GM23338 (cell line): ENCODE measurements around the gene PIK3R3. TPM values are rescaled to one million over a fixed set of nuclear protein-coding genes. Genes with fewer than 3 reads are reported as not detected.

ENCODE experiments used
- ATAC-seq: fragments of 200-7000 bp; cut with Tn5 transposase; 3 replicates; pipeline ENCODE4 v1.9.1; 2020
- DNase-seq: peaks from one replicate; pipeline ENCODE4 v3.0.0-alpha.2; 2015; ENCODE audit warnings: low spot score
- H2AFZ ChIP-seq: fragments of 200-600 bp; sonication (generic); 2 replicates; pipeline ENCODE4 v1.8.0; 2016; ENCODE audit warnings: antibody characterized with exemption, mild to moderate bottlenecking, moderate library complexity
- H3F3A ChIP-seq: fragments of 200-600 bp; sonication (generic); replicated peaks from 2 replicates; pipeline ENCODE4 v1.8.0; 2017; ENCODE audit warnings: antibody characterized with exemption, mixed run types, low read depth
- H3K27ac ChIP-seq: fragments of 200-600 bp; sonication (generic); 2 replicates; pipeline ENCODE4 v1.6.1; 2016; ENCODE audit warnings: low read depth
- H3K27me3 ChIP-seq: fragments of 200-600 bp; sonication (generic); 2 replicates; pipeline ENCODE4 v1.8.0; 2016; ENCODE audit warnings: mild to moderate bottlenecking, mixed run types, moderate library complexity; ENCODE audit not compliant: insufficient read depth
- H3K36me3 ChIP-seq: fragments of 200-600 bp; sonication (generic); 2 replicates; pipeline ENCODE4 v1.8.0; 2016; ENCODE audit warnings: mild to moderate bottlenecking; ENCODE audit not compliant: insufficient read depth
- H3K4me1 ChIP-seq: fragments of 200-600 bp; sonication (generic); 2 replicates; pipeline ENCODE4 v1.8.0; 2016; ENCODE audit warnings: mild to moderate bottlenecking, moderate library complexity; ENCODE audit not compliant: insufficient read depth
- H3K4me2 ChIP-seq: fragments of 200-600 bp; sonication (generic); 2 replicates; pipeline ENCODE4 v1.7.1; 2017; ENCODE audit warnings: mixed run types
- H3K4me3 ChIP-seq: fragments of 200-600 bp; sonication (generic); 2 replicates; pipeline ENCODE4 v1.6.1; 2016; ENCODE audit warnings: mixed run types
- H3K79me2 ChIP-seq: fragments of 200-600 bp; sonication (generic); replicated peaks from 2 replicates; pipeline ENCODE4 v1.8.0; 2017; ENCODE audit warnings: mild to moderate bottlenecking; ENCODE audit not compliant: insufficient read depth
- H3K9me2 ChIP-seq: fragments of 200-600 bp; sonication (generic); 2 replicates; pipeline ENCODE4 v1.8.0; 2017; ENCODE audit not compliant: insufficient read depth
- H4K20me1 ChIP-seq: fragments of 200-600 bp; sonication (generic); replicated peaks from 2 replicates; pipeline ENCODE4 v1.8.0; 2017; ENCODE audit warnings: mild to moderate bottlenecking; ENCODE audit not compliant: insufficient read depth
- H3K27ac Mint-ChIP-seq: 2 replicates; pipeline ENCODE4 v1.8.0; 2020; ENCODE audit warnings: inconsistent platforms, mild to moderate bottlenecking, moderate library complexity, mixed read lengths
- H3K27me3 Mint-ChIP-seq: 3 replicates; pipeline ENCODE4 v1.8.0; 2022; ENCODE audit warnings: low read depth, mild to moderate bottlenecking, moderate library complexity, mixed read lengths, inconsistent platforms; ENCODE audit not compliant: insufficient read depth, poor library complexity
- H3K36me3 Mint-ChIP-seq: 3 replicates; pipeline ENCODE4 v1.8.0; 2021; ENCODE audit warnings: low read depth, mild to moderate bottlenecking, inconsistent platforms, moderate library complexity, mixed read lengths
- H3K4me1 Mint-ChIP-seq: 3 replicates; pipeline ENCODE4 v1.8.0; 2020; ENCODE audit warnings: mild to moderate bottlenecking, inconsistent platforms, mixed read lengths
- H3K4me3 Mint-ChIP-seq: 3 replicates; pipeline ENCODE4 v1.8.0; 2021; ENCODE audit warnings: moderate library complexity, mild to moderate bottlenecking, inconsistent platforms, mixed read lengths
- H3K9me3 Mint-ChIP-seq: 3 replicates; pipeline ENCODE4 v1.8.0; 2020; ENCODE audit warnings: moderate library complexity, mild to moderate bottlenecking, inconsistent platforms, mixed read lengths
- CREB1 ChIP-seq: fragments of 250-450 bp; sonication (Bioruptor Pico); IDR thresholded peaks from 2 replicates; pipeline ENCODE4 v1.5.0; 2020; ENCODE audit warnings: low read depth, mild to moderate bottlenecking, moderate library complexity
- EZH2 ChIP-seq: fragments of 200-600 bp; sonication (generic); IDR thresholded peaks from one replicate; pipeline ENCODE4 v1.8.0; 2017; ENCODE audit warnings: antibody characterized with exemption, mild to moderate bottlenecking, low read depth; ENCODE audit not compliant: unreplicated experiment
- EZH2phosphoT487 ChIP-seq: fragments of 200-600 bp; sonication (generic); IDR thresholded peaks from one replicate; pipeline ENCODE4 v1.8.1; 2018; ENCODE audit warnings: antibody characterized with exemption; ENCODE audit not compliant: unreplicated experiment
- JUNB ChIP-seq: IDR thresholded peaks from one replicate; pipeline ENCODE4 v1.6.1; 2016; ENCODE audit warnings: antibody characterized with exemption; ENCODE audit not compliant: unreplicated experiment
- NANOG ChIP-seq: IDR thresholded peaks from 2 replicates; pipeline ENCODE4 v1.6.1; 2016; ENCODE audit warnings: antibody characterized with exemption, borderline replicate concordance
- POLR2AphosphoS5 ChIP-seq: IDR thresholded peaks from 2 replicates; pipeline ENCODE4 v1.6.1; 2016; ENCODE audit warnings: antibody characterized with exemption, low read depth
- STAT1 ChIP-seq: IDR thresholded peaks from one replicate; pipeline ENCODE4 v1.6.1; 2016; ENCODE audit warnings: antibody characterized with exemption; ENCODE audit not compliant: unreplicated experiment
- ZNF331 ChIP-seq: fragments of 250-450 bp; sonication (Bioruptor Pico); IDR thresholded peaks from 2 replicates; pipeline ENCODE4 v1.5.0; 2020; ENCODE audit warnings: low read depth, mild to moderate bottlenecking, moderate library complexity
- polyA plus RNA-seq: library from polyadenylated mRNA; unstranded; fragments of >200 nt; fragmentation: Nextera tagmentation; extraction: Ambion mirVana; gene quantifications from 2 replicates; pipeline ENCODE4 v1.2.1, GENCODE V29; 2016
- total RNA-seq: library from RNA; depleted of rRNA; stranded (reverse); fragments of >200 nt; shearing (Covaris generic); gene quantifications from 2 replicates; pipeline ENCODE4 v1.2.3, GENCODE V29; 2014
- TF ChIP-seq, protein P1 (sequence below): IDR thresholded peaks from one replicate; pipeline ENCODE4 v1.6.1; 2018; ENCODE audit warnings: antibody characterized with exemption; ENCODE audit not compliant: unreplicated experiment
- TF ChIP-seq, protein P2 (sequence below), 2 experiments: fragments of 200-600 bp in 1 of 2; sonication (generic) in 1 of 2; conservative IDR thresholded peaks; 2 replicates each; pipeline versions ENCODE4 v1.5.1 to v1.6.1; 2016 to 2017; ENCODE audit warnings: antibody characterized with exemption in 2 of 2, low read depth in 2 of 2, mild to moderate bottlenecking in 2 of 2, moderate library complexity in 1 of 2

Gene PIK3R3
- total and polyA plus RNA-seq, 2 experiments from 2014 or later, result 7.5 to 8.6 TPM

DNA sequence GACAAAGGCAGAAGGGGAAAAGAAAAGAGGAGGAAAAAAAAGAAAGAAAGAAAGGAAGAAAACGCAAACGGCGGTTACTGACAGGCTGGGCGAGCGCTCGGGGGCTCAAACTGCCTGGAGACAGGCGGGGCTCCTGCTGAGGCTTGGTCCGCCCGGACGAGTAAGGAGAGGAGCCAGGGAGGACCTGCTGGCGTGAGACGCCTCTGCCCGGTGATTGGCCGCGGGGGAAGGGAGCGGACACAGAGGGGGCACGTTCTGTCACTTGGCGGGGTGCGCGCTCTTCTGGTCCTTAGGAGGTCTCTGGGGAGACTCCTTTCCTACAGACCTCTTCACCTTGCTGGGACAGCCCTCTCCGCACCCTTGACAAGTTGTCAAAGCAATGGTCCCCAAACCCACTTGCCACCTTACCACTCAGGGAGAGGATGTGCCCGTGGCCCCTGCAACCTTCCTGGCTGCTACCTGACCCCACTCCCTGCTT lies 791 bp upstream of the PIK3R3 start:
- Histone ChIP-seq H3K79me2 (peaks cover 18% of the 10 kb centered on the region), H3K4me3 (peak overlapping the region; percentile 91), H3K36me3 (no peaks in the 10 kb centered on the region), H3K4me2 (peak overlapping the region; percentile 85), H3K9me2 (no peaks in the 10 kb centered on the region), H2AFZ (peak overlapping the region; percentile 90; the same call in 1 of the 2 replicates), H3F3A (peaks cover 8% of the 10 kb centered on the region), H3K4me1 (peaks cover 23% of the 10 kb centered on the region), H4K20me1 (no peaks in the 10 kb centered on the region), H3K27me3 (peaks cover 18% of the 10 kb centered on the region), H3K27ac (peak overlapping the region; percentile 91)
- no peaks in the 10 kb centered on the region for H3K9me3 Mint-ChIP-seq
- H3K4me3 Mint-ChIP-seq, result peak overlapping the region; percentile 93
- no peaks in the 10 kb centered on the region for H3K36me3 Mint-ChIP-seq
- TF ChIP-seq POLR2AphosphoS5, result peak; percentile 12; the same call in 1 of the 2 replicates
- TF ChIP-seq JUNB, result no peak
- H3K27me3 Mint-ChIP-seq, result peaks cover 9% of the 10 kb centered on the region
- ATAC-seq, result peak; percentile 76
- no peak for DNase-seq
- H3K27ac Mint-ChIP-seq, result peak overlapping the region; percentile 100
- H3K4me1 Mint-ChIP-seq, result peaks cover 27% of the 10 kb centered on the region

DNA sequence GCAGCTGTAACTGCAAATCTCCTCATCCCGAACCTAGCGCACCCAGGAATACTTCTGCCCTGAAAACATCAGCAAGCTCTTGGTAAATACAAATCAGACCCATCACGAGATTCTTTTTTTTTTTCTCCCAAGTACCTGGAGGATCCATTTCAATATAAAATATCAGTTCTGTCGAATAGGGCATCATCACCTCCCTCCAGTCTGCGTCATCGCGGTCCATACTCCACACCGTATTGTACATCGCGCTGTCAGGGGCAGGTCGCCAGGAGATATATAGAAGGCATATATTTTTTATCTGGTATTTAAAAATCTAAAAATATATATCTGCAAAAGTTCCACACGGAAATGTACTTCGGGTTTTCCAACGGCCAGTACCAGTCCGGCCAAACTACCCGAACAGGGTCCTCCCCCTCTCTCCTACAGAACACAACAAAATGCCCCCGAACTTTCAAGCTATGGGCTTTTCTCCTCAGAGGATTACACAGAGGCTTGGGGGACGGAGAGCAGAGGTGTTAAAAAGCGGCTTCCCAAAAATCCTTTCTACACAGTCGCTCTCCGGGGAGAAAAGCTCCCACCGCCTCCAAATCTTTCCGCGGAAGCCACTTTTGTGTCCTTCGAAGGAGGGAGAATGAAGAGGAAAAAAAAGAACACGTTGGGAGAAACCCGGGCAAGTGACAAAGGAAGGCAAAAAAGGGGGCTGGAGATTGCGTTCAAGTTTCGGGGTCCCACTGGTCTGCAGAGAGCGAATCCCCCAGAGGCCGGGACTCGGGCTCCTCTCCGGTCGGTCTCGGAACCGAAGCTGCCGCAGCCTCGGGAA lies 509 bp downstream of the PIK3R3 start:
- Mint-ChIP-seq H3K27ac (peak overlapping the region; percentile 100), H3K36me3 (no peaks in the 10 kb centered on the region; the same call in 2 of the 3 replicates), H3K4me1 (peaks cover 27% of the 10 kb centered on the region), H3K27me3 (peaks cover 9% of the 10 kb centered on the region), H3K4me3 (peak overlapping the region; percentile 93), H3K9me3 (no peaks in the 10 kb centered on the region)
- Histone ChIP-seq H3K4me2 (peak overlapping the region; percentile 92), H3K79me2 (peaks cover 23% of the 10 kb centered on the region), H4K20me1 (no peaks in the 10 kb centered on the region), H3K27me3 (peaks cover 18% of the 10 kb centered on the region), H2AFZ (peak overlapping the region; percentile 98), H3F3A (peaks cover 8% of the 10 kb centered on the region), H3K27ac (peak overlapping the region; percentile 99), H3K4me3 (peak overlapping the region; percentile 91), H3K36me3 (no peaks in the 10 kb centered on the region), H3K9me2 (no peaks in the 10 kb centered on the region), H3K4me1 (peaks cover 23% of the 10 kb centered on the region)
- TF ChIP-seq POLR2AphosphoS5 (no peak), CREB1 (CRISPR knock-in tag) (peak; percentile 60)
- TF ChIP-seq, protein P1, sequence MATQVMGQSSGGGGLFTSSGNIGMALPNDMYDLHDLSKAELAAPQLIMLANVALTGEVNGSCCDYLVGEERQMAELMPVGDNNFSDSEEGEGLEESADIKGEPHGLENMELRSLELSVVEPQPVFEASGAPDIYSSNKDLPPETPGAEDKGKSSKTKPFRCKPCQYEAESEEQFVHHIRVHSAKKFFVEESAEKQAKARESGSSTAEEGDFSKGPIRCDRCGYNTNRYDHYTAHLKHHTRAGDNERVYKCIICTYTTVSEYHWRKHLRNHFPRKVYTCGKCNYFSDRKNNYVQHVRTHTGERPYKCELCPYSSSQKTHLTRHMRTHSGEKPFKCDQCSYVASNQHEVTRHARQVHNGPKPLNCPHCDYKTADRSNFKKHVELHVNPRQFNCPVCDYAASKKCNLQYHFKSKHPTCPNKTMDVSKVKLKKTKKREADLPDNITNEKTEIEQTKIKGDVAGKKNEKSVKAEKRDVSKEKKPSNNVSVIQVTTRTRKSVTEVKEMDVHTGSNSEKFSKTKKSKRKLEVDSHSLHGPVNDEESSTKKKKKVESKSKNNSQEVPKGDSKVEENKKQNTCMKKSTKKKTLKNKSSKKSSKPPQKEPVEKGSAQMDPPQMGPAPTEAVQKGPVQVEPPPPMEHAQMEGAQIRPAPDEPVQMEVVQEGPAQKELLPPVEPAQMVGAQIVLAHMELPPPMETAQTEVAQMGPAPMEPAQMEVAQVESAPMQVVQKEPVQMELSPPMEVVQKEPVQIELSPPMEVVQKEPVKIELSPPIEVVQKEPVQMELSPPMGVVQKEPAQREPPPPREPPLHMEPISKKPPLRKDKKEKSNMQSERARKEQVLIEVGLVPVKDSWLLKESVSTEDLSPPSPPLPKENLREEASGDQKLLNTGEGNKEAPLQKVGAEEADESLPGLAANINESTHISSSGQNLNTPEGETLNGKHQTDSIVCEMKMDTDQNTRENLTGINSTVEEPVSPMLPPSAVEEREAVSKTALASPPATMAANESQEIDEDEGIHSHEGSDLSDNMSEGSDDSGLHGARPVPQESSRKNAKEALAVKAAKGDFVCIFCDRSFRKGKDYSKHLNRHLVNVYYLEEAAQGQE, result no peak
- peak; percentile 45 for DNase-seq
- ATAC-seq, result peak; percentile 6

DNA sequence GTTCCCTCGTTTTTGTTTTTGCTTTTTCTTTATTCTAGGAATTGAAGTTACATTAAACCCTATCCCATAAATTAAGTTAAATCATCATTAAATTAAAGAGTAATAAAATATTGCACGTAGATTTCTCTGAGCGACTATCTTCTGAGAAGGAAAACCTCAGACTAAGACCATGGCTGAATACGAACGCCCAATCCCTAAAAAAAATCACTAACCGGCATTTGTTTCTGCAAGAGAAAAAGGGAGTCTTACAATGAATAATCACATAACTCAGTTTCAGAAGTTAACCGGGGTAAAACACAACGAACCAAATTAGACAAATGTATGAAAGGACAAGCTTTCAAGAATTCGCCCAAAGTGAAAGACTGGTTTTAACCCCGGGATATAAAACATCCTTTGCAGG lies 1.3 kb downstream of the PIK3R3 start:
- H3K4me2 ChIP-seq, result peak overlapping the region; percentile 92
- ATAC-seq (no peak), DNase-seq (peak; percentile 7)
- H3K27me3 ChIP-seq, result peaks cover 18% of the 10 kb centered on the region
- Mint-ChIP-seq H3K4me3 (peak overlapping the region; percentile 93), H3K36me3 (no peaks in the 10 kb centered on the region; the same call in 2 of the 3 replicates), H3K4me1 (peaks cover 24% of the 10 kb centered on the region), H3K27ac (no peak overlapping the region), H3K27me3 (peaks cover 11% of the 10 kb centered on the region), H3K9me3 (no peaks in the 10 kb centered on the region)
- peaks cover 27% of the 10 kb centered on the region for H3K79me2 ChIP-seq
- H3K27ac ChIP-seq, result no peak overlapping the region
- no peaks in the 10 kb centered on the region for H3K9me2 ChIP-seq
- peaks cover 23% of the 10 kb centered on the region for H3K4me1 ChIP-seq
- H4K20me1 ChIP-seq, result no peaks in the 10 kb centered on the region
- H3K4me3 ChIP-seq, result peak overlapping the region; percentile 91
- H2AFZ ChIP-seq, result 0 out of 2 replicates have a peak overlapping the region, but pooled peaks have one; percentile 61
- peaks cover 8% of the 10 kb centered on the region for H3F3A ChIP-seq
- H3K36me3 ChIP-seq, result no peaks in the 10 kb centered on the region
- TF ChIP-seq NANOG, result no peak
- TF ChIP-seq EZH2phosphoT487, result no peak
- TF ChIP-seq, protein P2, sequence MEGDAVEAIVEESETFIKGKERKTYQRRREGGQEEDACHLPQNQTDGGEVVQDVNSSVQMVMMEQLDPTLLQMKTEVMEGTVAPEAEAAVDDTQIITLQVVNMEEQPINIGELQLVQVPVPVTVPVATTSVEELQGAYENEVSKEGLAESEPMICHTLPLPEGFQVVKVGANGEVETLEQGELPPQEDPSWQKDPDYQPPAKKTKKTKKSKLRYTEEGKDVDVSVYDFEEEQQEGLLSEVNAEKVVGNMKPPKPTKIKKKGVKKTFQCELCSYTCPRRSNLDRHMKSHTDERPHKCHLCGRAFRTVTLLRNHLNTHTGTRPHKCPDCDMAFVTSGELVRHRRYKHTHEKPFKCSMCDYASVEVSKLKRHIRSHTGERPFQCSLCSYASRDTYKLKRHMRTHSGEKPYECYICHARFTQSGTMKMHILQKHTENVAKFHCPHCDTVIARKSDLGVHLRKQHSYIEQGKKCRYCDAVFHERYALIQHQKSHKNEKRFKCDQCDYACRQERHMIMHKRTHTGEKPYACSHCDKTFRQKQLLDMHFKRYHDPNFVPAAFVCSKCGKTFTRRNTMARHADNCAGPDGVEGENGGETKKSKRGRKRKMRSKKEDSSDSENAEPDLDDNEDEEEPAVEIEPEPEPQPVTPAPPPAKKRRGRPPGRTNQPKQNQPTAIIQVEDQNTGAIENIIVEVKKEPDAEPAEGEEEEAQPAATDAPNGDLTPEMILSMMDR (conservative IDR thresholded peaks at IDR 0.05; ENCODE audit: low read depth in 2 of 2), result no peak
- TF ChIP-seq ZNF331 (CRISPR knock-in tag), result no peak
- no peak for TF ChIP-seq STAT1
- no peak for TF ChIP-seq EZH2
